Measurements from ENCODE around the gene NTRK2. TPM values are rescaled to one million over a fixed set of nuclear protein-coding genes. Genes with fewer than 3 reads are reported as not detected.

NTRK2 gene
- total and polyA plus RNA-seq, 2 experiments from 2014 or later = 0.03 TPM; not detected in 1

DNA sequence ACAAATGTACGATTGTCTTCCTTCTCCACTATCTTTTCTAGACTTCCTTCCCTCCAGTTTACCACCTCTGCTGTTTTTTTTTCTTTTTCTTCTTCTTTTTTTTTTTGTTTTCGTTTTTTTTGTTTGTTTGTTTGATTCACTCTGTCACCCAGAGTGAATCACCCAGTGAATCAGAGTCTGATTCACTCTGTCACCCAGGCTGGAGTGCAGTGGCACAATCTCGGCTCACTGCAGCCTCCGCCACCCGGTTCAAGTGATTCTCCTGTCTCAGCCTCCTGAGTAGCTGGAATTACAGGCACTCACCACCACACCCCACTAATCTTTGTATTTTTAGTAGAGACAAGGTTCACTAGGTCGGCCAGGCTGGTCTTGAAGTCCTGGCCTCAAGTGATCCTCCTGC lies 375.7 kb downstream of the NTRK2 start:
- Histone ChIP-seq H3F3A (replicated peaks; ENCODE audit: low read depth) (no peaks in the 10 kb centered on the region), H3K9me2 (ENCODE audit: insufficient read depth) (no peaks in the 10 kb centered on the region), H3K27me3 (ENCODE audit: insufficient read depth) (no peaks in the 10 kb centered on the region), H3K4me2 (no peak overlapping the region), H3K36me3 (ENCODE audit: insufficient read depth) (no peaks in the 10 kb centered on the region), H3K27ac (ENCODE audit: low read depth) (no peak overlapping the region), H3K4me1 (ENCODE audit: insufficient read depth) (peaks cover 9% of the 10 kb centered on the region; the same call in 1 of the 2 replicates), H3K4me3 (no peak overlapping the region), H4K20me1 (replicated peaks; ENCODE audit: insufficient read depth) (no peaks in the 10 kb centered on the region), H2AFZ (no peak overlapping the region), H3K79me2 (replicated peaks; ENCODE audit: insufficient read depth) (no peaks in the 10 kb centered on the region)
- Mint-ChIP-seq H3K9me3 (no peaks in the 10 kb centered on the region), H3K27ac (no peak overlapping the region), H3K4me1 (no peaks in the 10 kb centered on the region; the same call in 2 of the 3 replicates), H3K4me3 (no peak overlapping the region), H3K36me3 (ENCODE audit: low read depth) (no peaks in the 10 kb centered on the region), H3K27me3 (ENCODE audit: insufficient read depth, low read depth, poor library complexity) (peaks cover 1% of the 10 kb centered on the region)
- ATAC-seq = no peak
- no peak for DNase-seq (ENCODE audit: low spot score)
- TF ChIP-seq STAT1 (IDR thresholded peaks at IDR 0.05; ENCODE audit: unreplicated experiment) = no peak
- TF ChIP-seq, protein P1, sequence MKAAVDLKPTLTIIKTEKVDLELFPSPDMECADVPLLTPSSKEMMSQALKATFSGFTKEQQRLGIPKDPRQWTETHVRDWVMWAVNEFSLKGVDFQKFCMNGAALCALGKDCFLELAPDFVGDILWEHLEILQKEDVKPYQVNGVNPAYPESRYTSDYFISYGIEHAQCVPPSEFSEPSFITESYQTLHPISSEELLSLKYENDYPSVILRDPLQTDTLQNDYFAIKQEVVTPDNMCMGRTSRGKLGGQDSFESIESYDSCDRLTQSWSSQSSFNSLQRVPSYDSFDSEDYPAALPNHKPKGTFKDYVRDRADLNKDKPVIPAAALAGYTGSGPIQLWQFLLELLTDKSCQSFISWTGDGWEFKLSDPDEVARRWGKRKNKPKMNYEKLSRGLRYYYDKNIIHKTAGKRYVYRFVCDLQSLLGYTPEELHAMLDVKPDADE (IDR thresholded peaks at IDR 0.05) = no peak
- no peak for TF ChIP-seq EZH2 (IDR thresholded peaks at IDR 0.05; ENCODE audit: low read depth, unreplicated experiment)
- TF ChIP-seq EZH2phosphoT487 (IDR thresholded peaks at IDR 0.05; ENCODE audit: unreplicated experiment) = no peak
- TF ChIP-seq, protein P2, sequence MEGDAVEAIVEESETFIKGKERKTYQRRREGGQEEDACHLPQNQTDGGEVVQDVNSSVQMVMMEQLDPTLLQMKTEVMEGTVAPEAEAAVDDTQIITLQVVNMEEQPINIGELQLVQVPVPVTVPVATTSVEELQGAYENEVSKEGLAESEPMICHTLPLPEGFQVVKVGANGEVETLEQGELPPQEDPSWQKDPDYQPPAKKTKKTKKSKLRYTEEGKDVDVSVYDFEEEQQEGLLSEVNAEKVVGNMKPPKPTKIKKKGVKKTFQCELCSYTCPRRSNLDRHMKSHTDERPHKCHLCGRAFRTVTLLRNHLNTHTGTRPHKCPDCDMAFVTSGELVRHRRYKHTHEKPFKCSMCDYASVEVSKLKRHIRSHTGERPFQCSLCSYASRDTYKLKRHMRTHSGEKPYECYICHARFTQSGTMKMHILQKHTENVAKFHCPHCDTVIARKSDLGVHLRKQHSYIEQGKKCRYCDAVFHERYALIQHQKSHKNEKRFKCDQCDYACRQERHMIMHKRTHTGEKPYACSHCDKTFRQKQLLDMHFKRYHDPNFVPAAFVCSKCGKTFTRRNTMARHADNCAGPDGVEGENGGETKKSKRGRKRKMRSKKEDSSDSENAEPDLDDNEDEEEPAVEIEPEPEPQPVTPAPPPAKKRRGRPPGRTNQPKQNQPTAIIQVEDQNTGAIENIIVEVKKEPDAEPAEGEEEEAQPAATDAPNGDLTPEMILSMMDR (conservative IDR thresholded peaks at IDR 0.05; ENCODE audit: low read depth in 2 of 2) = no peak
- TF ChIP-seq JUNB (IDR thresholded peaks at IDR 0.05; ENCODE audit: unreplicated experiment) = no peak
- no peak for TF ChIP-seq POLR2AphosphoS5 (IDR thresholded peaks at IDR 0.05; ENCODE audit: low read depth)
- TF ChIP-seq ZNF114 (CRISPR knock-in tag; IDR thresholded peaks at IDR 0.05) = no peak
- TF ChIP-seq CREB1 (CRISPR knock-in tag; IDR thresholded peaks at IDR 0.05; ENCODE audit: low read depth) = no peak
- TF ChIP-seq, protein P3, sequence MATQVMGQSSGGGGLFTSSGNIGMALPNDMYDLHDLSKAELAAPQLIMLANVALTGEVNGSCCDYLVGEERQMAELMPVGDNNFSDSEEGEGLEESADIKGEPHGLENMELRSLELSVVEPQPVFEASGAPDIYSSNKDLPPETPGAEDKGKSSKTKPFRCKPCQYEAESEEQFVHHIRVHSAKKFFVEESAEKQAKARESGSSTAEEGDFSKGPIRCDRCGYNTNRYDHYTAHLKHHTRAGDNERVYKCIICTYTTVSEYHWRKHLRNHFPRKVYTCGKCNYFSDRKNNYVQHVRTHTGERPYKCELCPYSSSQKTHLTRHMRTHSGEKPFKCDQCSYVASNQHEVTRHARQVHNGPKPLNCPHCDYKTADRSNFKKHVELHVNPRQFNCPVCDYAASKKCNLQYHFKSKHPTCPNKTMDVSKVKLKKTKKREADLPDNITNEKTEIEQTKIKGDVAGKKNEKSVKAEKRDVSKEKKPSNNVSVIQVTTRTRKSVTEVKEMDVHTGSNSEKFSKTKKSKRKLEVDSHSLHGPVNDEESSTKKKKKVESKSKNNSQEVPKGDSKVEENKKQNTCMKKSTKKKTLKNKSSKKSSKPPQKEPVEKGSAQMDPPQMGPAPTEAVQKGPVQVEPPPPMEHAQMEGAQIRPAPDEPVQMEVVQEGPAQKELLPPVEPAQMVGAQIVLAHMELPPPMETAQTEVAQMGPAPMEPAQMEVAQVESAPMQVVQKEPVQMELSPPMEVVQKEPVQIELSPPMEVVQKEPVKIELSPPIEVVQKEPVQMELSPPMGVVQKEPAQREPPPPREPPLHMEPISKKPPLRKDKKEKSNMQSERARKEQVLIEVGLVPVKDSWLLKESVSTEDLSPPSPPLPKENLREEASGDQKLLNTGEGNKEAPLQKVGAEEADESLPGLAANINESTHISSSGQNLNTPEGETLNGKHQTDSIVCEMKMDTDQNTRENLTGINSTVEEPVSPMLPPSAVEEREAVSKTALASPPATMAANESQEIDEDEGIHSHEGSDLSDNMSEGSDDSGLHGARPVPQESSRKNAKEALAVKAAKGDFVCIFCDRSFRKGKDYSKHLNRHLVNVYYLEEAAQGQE (IDR thresholded peaks at IDR 0.05; ENCODE audit: unreplicated experiment) = no peak
- TF ChIP-seq, protein P4, sequence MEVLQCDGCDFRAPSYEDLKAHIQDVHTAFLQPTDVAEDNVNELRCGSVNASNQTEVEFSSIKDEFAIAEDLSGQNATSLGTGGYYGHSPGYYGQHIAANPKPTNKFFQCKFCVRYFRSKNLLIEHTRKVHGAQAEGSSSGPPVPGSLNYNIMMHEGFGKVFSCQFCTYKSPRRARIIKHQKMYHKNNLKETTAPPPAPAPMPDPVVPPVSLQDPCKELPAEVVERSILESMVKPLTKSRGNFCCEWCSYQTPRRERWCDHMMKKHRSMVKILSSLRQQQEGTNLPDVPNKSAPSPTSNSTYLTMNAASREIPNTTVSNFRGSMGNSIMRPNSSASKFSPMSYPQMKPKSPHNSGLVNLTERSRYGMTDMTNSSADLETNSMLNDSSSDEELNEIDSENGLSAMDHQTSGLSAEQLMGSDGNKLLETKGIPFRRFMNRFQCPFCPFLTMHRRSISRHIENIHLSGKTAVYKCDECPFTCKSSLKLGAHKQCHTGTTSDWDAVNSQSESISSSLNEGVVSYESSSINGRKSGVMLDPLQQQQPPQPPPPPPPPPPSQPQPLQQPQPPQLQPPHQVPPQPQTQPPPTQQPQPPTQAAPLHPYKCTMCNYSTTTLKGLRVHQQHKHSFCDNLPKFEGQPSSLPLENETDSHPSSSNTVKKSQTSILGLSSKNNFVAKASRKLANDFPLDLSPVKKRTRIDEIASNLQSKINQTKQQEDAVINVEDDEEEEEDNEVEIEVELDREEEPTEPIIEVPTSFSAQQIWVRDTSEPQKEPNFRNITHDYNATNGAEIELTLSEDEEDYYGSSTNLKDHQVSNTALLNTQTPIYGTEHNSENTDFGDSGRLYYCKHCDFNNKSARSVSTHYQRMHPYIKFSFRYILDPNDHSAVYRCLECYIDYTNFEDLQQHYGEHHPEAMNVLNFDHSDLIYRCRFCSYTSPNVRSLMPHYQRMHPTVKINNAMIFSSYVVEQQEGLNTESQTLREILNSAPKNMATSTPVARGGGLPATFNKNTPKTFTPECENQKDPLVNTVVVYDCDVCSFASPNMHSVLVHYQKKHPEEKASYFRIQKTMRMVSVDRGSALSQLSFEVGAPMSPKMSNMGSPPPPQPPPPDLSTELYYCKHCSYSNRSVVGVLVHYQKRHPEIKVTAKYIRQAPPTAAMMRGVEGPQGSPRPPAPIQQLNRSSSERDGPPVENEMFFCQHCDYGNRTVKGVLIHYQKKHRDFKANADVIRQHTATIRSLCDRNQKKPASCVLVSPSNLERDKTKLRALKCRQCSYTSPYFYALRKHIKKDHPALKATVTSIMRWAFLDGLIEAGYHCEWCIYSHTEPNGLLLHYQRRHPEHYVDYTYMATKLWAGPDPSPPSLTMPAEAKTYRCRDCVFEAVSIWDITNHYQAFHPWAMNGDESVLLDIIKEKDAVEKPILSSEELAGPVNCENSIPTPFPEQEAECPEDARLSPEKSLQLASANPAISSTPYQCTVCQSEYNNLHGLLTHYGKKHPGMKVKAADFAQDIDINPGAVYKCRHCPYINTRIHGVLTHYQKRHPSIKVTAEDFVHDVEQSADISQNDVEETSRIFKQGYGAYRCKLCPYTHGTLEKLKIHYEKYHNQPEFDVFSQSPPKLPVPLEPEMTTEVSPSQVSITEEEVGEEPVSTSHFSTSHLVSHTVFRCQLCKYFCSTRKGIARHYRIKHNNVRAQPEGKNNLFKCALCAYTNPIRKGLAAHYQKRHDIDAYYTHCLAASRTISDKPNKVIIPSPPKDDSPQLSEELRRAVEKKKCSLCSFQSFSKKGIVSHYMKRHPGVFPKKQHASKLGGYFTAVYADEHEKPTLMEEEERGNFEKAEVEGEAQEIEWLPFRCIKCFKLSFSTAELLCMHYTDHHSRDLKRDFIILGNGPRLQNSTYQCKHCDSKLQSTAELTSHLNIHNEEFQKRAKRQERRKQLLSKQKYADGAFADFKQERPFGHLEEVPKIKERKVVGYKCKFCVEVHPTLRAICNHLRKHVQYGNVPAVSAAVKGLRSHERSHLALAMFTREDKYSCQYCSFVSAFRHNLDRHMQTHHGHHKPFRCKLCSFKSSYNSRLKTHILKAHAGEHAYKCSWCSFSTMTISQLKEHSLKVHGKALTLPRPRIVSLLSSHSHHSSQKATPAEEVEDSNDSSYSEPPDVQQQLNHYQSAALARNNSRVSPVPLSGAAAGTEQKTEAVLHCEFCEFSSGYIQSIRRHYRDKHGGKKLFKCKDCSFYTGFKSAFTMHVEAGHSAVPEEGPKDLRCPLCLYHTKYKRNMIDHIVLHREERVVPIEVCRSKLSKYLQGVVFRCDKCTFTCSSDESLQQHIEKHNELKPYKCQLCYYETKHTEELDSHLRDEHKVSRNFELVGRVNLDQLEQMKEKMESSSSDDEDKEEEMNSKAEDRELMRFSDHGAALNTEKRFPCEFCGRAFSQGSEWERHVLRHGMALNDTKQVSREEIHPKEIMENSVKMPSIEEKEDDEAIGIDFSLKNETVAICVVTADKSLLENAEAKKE (CRISPR knock-in tag; IDR thresholded peaks at IDR 0.05) = no peak

Measured in GM23338 (cell line).